Endodermal cell (in vitro differentiated cells): ENCODE measurements around the gene IGFBP1. TPM values are rescaled to one million over a fixed set of nuclear protein-coding genes. Genes with fewer than 3 reads are reported as not detected.

ENCODE experiments used
- DNase-seq: peaks from one replicate; pipeline ENCODE4 v3.0.0-alpha.2; 2017
- H3K27ac ChIP-seq: 2 replicates; pipeline ENCODE4 v1.5.1; 2013; ENCODE audit warnings: mild to moderate bottlenecking, low read depth, low read length, moderate library complexity
- H3K27me3 ChIP-seq: 2 replicates; pipeline ENCODE4 v1.6.1; 2013; ENCODE audit warnings: mild to moderate bottlenecking, low read length, moderate library complexity; ENCODE audit not compliant: insufficient read depth, control insufficient read depth, poor library complexity, severe bottlenecking
- H3K36me3 ChIP-seq: 2 replicates; pipeline ENCODE4 v1.7.0; 2013; ENCODE audit warnings: mild to moderate bottlenecking, low read length, moderate library complexity; ENCODE audit not compliant: control insufficient read depth, insufficient read depth
- H3K4me1 ChIP-seq: one replicate; pipeline ENCODE4 v1.7.0; 2013; ENCODE audit warnings: low read length; ENCODE audit not compliant: control insufficient read depth, insufficient read depth
- H3K4me3 ChIP-seq: 2 replicates; pipeline ENCODE4 v1.5.1; 2013; ENCODE audit warnings: mild to moderate bottlenecking, low read length, moderate library complexity
- H3K9ac ChIP-seq: 2 replicates; pipeline ENCODE4 v1.6.1; 2013; ENCODE audit warnings: mild to moderate bottlenecking, low read length, moderate library complexity; ENCODE audit not compliant: poor library complexity, severe bottlenecking; ENCODE audit errors: extremely low read depth
- H3K9me3 ChIP-seq: 2 replicates; pipeline ENCODE4 v1.6.1; 2013; ENCODE audit warnings: mild to moderate bottlenecking, low read length, moderate library complexity; ENCODE audit not compliant: control insufficient read depth
- H3K27ac Mint-ChIP-seq: 2 replicates; pipeline ENCODE4 v1.8.0; 2020; ENCODE audit warnings: mixed read lengths
- H3K27me3 Mint-ChIP-seq: 2 replicates; pipeline ENCODE4 v1.8.0; 2021; ENCODE audit warnings: mild to moderate bottlenecking, mixed read lengths; ENCODE audit not compliant: insufficient read depth
- H3K36me3 Mint-ChIP-seq: 2 replicates; pipeline ENCODE4 v1.8.0; 2020; ENCODE audit warnings: low read depth, mixed read lengths
- H3K4me1 Mint-ChIP-seq: 2 replicates; pipeline ENCODE4 v1.8.0; 2020; ENCODE audit warnings: mixed read lengths
- H3K4me3 Mint-ChIP-seq: 2 replicates; pipeline ENCODE4 v1.8.0; 2020; ENCODE audit warnings: mild to moderate bottlenecking, moderate library complexity, mixed read lengths
- H3K9me3 Mint-ChIP-seq: 2 replicates; pipeline ENCODE4 v1.8.0; 2020; ENCODE audit warnings: mild to moderate bottlenecking, mixed read lengths
- WGBS, 2 experiments: methylation state at CpG; one replicate each; pipeline versions ENCODE4 v1.1.5 to v1.1.7; 2013; ENCODE audit warnings: missing lambda C conversion rate in 2 of 2, mixed read lengths in 1 of 2; ENCODE audit not compliant: insufficient coverage in 1 of 2, insufficient read length in 1 of 2; 5-methylcytosine and 5-hydroxymethylcytosine counted together
- total RNA-seq, 2 donors: library from RNA; stranded (reverse); fragmentation: NEBNext Ultra II Directional in 1 of 2; extraction: Animal tissue kit (Norgen Biotek cat#: 25700) in 1 of 2; gene quantifications; 2 replicates in 1 of 2; 3 replicates in 1 of 2; pipeline ENCODE4 v1.2.1, GENCODE V29; 2021
- TF ChIP-seq, protein P1 (sequence below): fragments of 200-600 bp; sonication (generic); conservative IDR thresholded peaks from 2 replicates; pipeline ENCODE4 v1.5.0; 2021; ENCODE audit warnings: antibody characterized with exemption, mild to moderate bottlenecking

The IGFBP1 gene
- total RNA-seq, 2 donors from 2014 or later = not detected

DNA sequence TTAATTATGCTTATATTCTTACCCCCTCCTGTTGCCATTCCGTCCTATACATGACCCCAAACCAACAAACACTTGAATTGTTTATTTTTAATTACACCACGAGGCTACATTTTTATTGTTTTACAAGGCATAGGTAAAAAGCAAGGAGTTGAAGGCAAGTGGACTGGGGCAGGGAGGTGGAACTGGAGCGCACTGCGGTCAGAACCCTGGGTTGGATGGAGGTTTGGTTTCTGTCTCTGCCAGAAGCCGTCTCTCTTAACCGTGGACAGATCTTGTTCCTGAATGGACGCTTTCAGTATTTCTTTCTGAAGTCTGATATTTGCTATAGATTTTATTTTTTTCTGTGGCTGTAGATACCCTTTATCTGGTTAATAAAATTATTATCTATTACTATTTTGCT is 52.7 kb downstream of the IGFBP1 start:
- no peaks in the 10 kb centered on the region for H3K27me3 ChIP-seq
- Mint-ChIP-seq H3K4me3 (no peak overlapping the region), H3K27ac (no peak overlapping the region), H3K4me1 (no peaks in the 10 kb centered on the region), H3K9me3 (peaks cover 5% of the 10 kb centered on the region), H3K36me3 (no peaks in the 10 kb centered on the region), H3K27me3 (no peaks in the 10 kb centered on the region)
- no peak for DNase-seq
- no peak overlapping the region for H3K27ac ChIP-seq
- H3K9me3 ChIP-seq = no peaks in the 10 kb centered on the region
- H3K36me3 ChIP-seq = no peaks in the 10 kb centered on the region
- H3K4me1 ChIP-seq = no peaks in the 10 kb centered on the region
- no peak overlapping the region for H3K4me3 ChIP-seq
- no peak overlapping the region for H3K9ac ChIP-seq
- TF ChIP-seq, protein P1, sequence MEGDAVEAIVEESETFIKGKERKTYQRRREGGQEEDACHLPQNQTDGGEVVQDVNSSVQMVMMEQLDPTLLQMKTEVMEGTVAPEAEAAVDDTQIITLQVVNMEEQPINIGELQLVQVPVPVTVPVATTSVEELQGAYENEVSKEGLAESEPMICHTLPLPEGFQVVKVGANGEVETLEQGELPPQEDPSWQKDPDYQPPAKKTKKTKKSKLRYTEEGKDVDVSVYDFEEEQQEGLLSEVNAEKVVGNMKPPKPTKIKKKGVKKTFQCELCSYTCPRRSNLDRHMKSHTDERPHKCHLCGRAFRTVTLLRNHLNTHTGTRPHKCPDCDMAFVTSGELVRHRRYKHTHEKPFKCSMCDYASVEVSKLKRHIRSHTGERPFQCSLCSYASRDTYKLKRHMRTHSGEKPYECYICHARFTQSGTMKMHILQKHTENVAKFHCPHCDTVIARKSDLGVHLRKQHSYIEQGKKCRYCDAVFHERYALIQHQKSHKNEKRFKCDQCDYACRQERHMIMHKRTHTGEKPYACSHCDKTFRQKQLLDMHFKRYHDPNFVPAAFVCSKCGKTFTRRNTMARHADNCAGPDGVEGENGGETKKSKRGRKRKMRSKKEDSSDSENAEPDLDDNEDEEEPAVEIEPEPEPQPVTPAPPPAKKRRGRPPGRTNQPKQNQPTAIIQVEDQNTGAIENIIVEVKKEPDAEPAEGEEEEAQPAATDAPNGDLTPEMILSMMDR = no peak
- WGBS, 2 experiments = 82% methylated on average over 7 of the region's 7 CpGs; no CpG with 5 or more reads in 1 of the 2 experiments

Other genes with a start within 250 kb of the IGFBP1 start
- not detected for gene CCDC201, start 15.4 kb upstream of the IGFBP1 start, total RNA-seq
- gene IGFBP3, start 32.8 kb downstream of the IGFBP1 start, total RNA-seq = 10 to 100 TPM in 1 of 2 donors, 1 to 10 TPM in 1; 7.4 to 20.3 TPM